ENCODE data around the gene FAM241B. TPM values are rescaled to one million over a fixed set of nuclear protein-coding genes. Genes with fewer than 3 reads are reported as not detected.

The FAM241B gene, protein sequence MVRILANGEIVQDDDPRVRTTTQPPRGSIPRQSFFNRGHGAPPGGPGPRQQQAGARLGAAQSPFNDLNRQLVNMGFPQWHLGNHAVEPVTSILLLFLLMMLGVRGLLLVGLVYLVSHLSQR
- 1 to 10 TPM; 6.3 to 9.6 TPM for total RNA-seq

DNA sequence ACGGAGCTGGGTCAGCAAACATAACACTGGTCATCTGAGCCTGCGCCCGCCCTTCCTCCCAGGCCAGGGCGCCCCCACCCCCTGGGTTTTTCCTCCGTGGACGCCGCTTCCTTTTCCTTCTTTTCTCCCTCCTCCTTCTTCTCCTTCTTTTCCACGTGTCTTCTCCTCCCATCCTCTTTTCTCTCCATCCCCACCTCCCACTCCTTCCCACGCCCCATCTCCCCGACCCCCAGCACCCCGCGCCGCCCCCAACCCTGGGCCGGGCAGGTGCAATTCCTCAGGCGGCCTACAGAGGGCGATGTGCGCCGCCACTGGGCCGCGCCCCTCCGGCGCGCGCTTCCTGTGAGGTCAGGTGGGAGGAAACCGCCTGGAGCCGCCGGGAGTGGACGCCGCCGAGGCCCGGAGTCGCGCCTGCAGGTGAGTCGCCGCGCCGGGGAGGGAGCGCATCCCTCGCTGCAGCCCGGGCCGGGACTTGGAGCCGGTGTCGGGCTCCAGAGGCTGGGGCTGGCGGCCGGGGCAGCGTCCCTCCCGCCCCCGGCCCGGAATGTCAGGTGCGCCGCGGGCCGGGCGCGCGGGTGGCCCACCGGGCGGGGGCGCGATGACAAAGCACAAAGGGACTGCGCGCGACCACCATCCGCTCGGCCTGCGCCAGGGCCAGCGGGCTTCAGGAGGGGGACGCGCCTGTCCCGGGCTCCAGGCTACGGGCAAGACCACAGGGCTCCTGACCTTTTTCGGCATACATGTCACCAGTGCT is at the start of gene FAM241B:
Gene FAM241B, plus strand, starts transcription at position 351 of the 754 bp plus-strand sequence. CDS start 1,497 bp downstream, outside the sequence.
- Mint-ChIP-seq H3K4me1 (peaks cover 16% of the 10 kb centered on the region), H3K36me3 (ENCODE audit: low read depth) (peaks cover 5% of the 10 kb centered on the region), H3K9me3 (ENCODE audit: low read depth) (no peaks in the 10 kb centered on the region), H3K27me3 (no peaks in the 10 kb centered on the region), H3K4me3 (peak within 1 kb of the TSS; percentile 63), H3K27ac (peak within 1 kb of the TSS; percentile 47)
- ChIA-PET CTCF (interaction anchor here (0.6 to 2.5 kb wide), 17 partner anchors 8 to 734 kb away, joined by 3 to 16 read pairs (median 4); no protein-coding TSS in a partner anchor), POLR2A (no interaction called here)
- DNase-seq, result peak; percentile 89
- peak; percentile 95 for ATAC-seq
- intact Hi-C loops (cut with DNase I, micrococcal nuclease), result loop anchor here (1.0 to 5.0 kb wide), 5 partner anchors 121 to 508 kb away; partner anchors contain the start of gene VPS26A (in 1 of the 2)

DNA sequence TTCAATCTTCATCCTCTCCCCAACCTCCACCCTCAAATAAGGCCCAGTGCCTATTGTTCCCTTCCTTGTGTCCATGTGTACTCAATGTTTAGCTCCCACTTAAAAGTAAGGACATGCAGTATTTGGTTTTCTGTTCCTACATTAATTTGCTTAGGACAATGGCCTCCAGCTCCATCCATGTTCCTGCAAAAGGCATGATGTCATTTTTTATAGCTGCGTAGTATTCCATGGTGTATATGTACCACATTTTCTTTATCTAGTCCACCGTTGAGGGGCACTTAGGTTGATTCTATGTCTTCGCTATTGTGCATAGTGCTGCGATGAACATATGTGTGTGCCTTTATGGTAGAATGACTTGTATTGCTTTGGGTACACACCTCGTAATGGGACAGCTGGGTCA is 49.6 kb upstream of the FAM241B start:
- Mint-ChIP-seq H3K36me3 (ENCODE audit: low read depth) (no peaks in the 10 kb centered on the region), H3K4me3 (no peak overlapping the region), H3K27ac (no peak overlapping the region), H3K27me3 (peaks cover 41% of the 10 kb centered on the region), H3K4me1 (no peaks in the 10 kb centered on the region), H3K9me3 (ENCODE audit: low read depth) (no peaks in the 10 kb centered on the region)
- no peak for DNase-seq
- intact Hi-C loops (cut with DNase I, micrococcal nuclease), result no loop called here
- POLR2A ChIA-PET, result interaction anchor here (0.6 kb wide), 1 partner anchor 576 kb away, joined by 3 read pairs; no protein-coding TSS in a partner anchor
- ATAC-seq, result no peak
- CTCF ChIA-PET, result interaction anchor here (0.6 kb wide), 1 partner anchor 15 kb away, joined by 4 read pairs; no protein-coding TSS in a partner anchor

DNA sequence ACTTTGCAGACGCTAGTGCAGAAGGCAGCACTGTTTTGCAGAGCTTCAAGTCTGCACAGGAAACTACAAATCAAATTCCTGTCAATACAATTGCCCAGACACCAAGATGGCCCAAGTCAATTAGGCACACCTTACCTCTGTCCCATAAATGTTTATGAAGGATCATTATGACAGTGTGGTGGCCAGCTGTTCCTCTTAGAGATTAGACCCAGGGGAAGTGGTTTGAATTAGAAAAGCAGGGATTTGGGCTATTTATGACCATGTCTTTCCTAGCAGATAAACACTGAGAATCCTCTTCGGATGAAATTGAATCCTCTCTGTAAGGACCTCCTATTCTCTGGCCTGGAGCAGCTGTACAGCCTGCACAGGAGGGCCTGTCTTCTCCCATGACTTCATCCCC is 46.9 kb upstream of the FAM241B start:
- Mint-ChIP-seq H3K4me3 (no peak overlapping the region), H3K27me3 (peaks cover 23% of the 10 kb centered on the region), H3K4me1 (peaks cover 2% of the 10 kb centered on the region), H3K27ac (no peak overlapping the region), H3K9me3 (ENCODE audit: low read depth) (no peaks in the 10 kb centered on the region), H3K36me3 (ENCODE audit: low read depth) (no peaks in the 10 kb centered on the region)
- POLR2A ChIA-PET, result no interaction called here
- CTCF ChIA-PET, result interaction anchor here (1.0 kb wide), 1 partner anchor 30 kb away, joined by 3 read pairs; no protein-coding TSS in a partner anchor
- no peak for ATAC-seq
- no peak for DNase-seq
- intact Hi-C loops (cut with DNase I, micrococcal nuclease), result no loop called here

DNA sequence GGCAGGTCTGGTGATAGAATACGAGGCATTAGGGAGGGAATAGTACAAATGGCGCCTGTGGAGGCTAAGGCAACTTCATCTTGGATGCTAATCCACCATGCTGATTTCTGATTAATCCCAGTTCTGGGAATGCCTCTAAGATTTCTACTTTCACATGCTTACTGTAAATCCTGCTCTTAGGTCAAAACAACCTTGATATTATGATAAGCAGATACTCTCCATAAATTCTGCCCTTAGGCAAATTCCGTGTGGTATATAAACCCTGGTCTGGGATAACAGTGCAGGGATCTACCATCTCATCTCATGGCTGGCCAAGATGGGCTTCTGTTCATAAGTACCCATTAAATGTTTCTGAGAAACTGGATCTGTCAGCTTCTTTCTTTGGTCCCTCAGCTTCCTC is 45.4 kb upstream of the FAM241B start:
- CTCF ChIA-PET, result no interaction called here
- no peak overlapping the region for H3K27ac Mint-ChIP-seq

DNA sequence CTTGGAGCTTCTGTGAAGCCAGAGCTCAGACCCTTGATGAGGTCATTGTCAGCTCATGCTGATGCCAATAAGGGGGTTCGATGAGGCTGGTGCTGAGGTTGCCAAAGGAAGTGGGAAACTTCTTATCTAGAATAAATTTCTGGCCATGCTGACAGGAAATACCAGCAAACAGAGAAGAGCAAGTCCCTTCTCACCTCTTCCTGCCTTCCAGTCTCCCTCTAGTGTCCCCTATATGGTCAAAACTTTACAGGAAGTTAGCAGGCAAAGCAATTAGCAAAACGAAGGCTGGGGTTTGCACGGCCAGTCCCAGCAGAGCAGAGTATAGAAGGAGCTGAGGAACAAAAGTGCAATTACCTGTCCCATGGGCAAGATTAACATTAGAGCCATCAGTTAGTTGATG is 41.7 kb upstream of the FAM241B start:
- ATAC-seq (no peak), DNase-seq (no peak)
- intact Hi-C loops (cut with DNase I, micrococcal nuclease), result no loop called here
- H3K27ac Mint-ChIP-seq, result no peak overlapping the region
- H3K9me3 Mint-ChIP-seq (ENCODE audit: low read depth), result no peaks in the 10 kb centered on the region
- H3K27me3 Mint-ChIP-seq, result no peaks in the 10 kb centered on the region
- H3K4me1 Mint-ChIP-seq, result peaks cover 10% of the 10 kb centered on the region
- POLR2A ChIA-PET, result no interaction called here
- CTCF ChIA-PET, result interaction anchor here (1.2 to 1.4 kb wide), 2 partner anchors 61 to 123 kb away, joined by 3 to 5 read pairs; no protein-coding TSS in a partner anchor
- no peaks in the 10 kb centered on the region for H3K36me3 Mint-ChIP-seq (ENCODE audit: low read depth)
- no peak overlapping the region for H3K4me3 Mint-ChIP-seq

More for the DNA sequence above, 45.4 kb upstream of the FAM241B start:
- Mint-ChIP-seq H3K36me3 (ENCODE audit: low read depth) (no peaks in the 10 kb centered on the region), H3K4me1 (peaks cover 10% of the 10 kb centered on the region), H3K27me3 (peaks cover 13% of the 10 kb centered on the region), H3K9me3 (ENCODE audit: low read depth) (no peaks in the 10 kb centered on the region), H3K4me3 (no peak overlapping the region)
- no peak for ATAC-seq
- intact Hi-C loops (cut with DNase I, micrococcal nuclease), result no loop called here
- DNase-seq, result no peak
- POLR2A ChIA-PET, result no interaction called here

DNA sequence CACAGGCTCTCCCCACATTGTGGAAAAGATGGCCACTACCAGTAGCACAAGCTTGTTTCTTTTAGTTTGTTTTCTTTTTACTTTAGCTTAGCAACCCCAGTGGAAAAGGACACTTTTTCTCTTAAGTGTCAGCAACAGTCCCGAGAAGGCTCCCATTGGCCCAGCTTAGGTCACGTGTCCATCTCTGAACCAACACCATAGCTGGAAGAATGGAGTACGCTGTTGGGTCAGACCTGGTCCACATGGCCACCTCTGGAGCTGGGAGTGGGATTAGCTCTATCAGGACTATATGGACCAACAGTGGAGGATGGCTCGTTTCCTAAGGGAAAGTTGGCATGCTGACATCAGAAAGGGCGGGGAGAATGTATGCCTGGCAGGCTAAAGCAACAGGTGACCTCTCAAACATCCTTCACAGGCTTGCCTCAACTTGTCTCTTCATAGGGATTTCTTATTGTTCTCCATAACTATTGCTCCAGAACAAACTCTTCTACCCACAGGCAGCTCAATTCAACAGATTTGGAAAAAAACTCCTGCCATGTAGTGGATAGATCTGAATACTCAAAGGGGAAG is 29.2 kb upstream of the FAM241B start:
- Mint-ChIP-seq H3K9me3 (ENCODE audit: low read depth) (no peaks in the 10 kb centered on the region), H3K27ac (no peak overlapping the region), H3K4me1 (no peaks in the 10 kb centered on the region), H3K27me3 (peaks cover 21% of the 10 kb centered on the region), H3K36me3 (ENCODE audit: low read depth) (no peaks in the 10 kb centered on the region), H3K4me3 (no peak overlapping the region)
- no peak for ATAC-seq
- DNase-seq, result no peak
- intact Hi-C loops (cut with DNase I, micrococcal nuclease), result no loop called here
- ChIA-PET CTCF (interaction anchor here (0.9 to 1.0 kb wide), 2 partner anchors 8 to 13 kb away, joined by 3 to 4 read pairs; no protein-coding TSS in a partner anchor), POLR2A (interaction anchor here (0.6 kb wide), 1 partner anchor 458 kb away, joined by 3 read pairs; no protein-coding TSS in a partner anchor)

DNA sequence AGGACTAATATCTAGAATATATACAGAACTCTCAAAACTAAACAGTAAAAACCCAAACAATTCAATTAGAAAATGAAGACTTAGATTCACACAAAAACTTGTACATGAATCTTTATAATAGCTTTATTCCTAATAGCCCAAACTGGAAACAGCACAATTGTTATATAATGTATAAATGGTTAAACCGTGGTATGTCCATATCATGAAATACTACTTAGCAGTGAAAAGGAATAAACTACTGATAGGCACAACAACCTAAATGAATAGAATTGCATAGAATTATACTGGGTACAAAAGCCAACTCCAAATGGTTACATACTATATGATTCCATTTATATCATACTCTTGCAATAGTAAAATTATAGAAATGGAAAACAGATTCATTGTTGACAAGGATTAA is 21.0 kb upstream of the FAM241B start:
- Mint-ChIP-seq H3K36me3 (ENCODE audit: low read depth) (no peaks in the 10 kb centered on the region), H3K27me3 (peaks cover 4% of the 10 kb centered on the region), H3K27ac (no peak overlapping the region), H3K4me3 (no peak overlapping the region), H3K4me1 (no peaks in the 10 kb centered on the region), H3K9me3 (ENCODE audit: low read depth) (peaks cover 7% of the 10 kb centered on the region)
- ATAC-seq (no peak), DNase-seq (no peak)
- intact Hi-C loops (cut with DNase I, micrococcal nuclease), result no loop called here
- POLR2A ChIA-PET, result no interaction called here
- CTCF ChIA-PET, result no interaction called here

DNA sequence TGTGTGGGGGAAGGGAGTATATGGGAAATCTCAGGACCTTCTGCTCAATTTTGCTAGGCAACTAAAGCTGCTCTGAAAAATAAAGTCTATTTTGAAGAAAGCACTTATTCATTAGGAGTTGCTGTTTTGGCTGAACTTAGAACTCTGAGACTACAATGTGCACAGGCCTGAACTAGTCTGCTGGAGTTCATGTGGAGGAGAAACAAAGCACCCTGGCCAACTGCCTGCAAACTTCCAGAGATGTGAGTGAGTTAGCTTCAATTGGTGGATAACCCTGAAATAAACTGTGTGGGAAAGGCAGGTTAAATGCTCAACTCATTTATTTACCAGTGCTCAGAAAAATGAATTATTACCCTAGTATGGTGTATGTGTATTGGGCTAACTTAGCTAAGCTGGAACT is 17.3 kb upstream of the FAM241B start:
- CTCF ChIA-PET, result interaction anchor here (0.9 to 2.6 kb wide), 5 partner anchors 9 to 98 kb away, joined by 4 to 15 read pairs (median 4); no protein-coding TSS in a partner anchor
- DNase-seq (no peak), ATAC-seq (no peak)
- intact Hi-C loops (cut with DNase I, micrococcal nuclease), result no loop called here
- POLR2A ChIA-PET, result no interaction called here
- Mint-ChIP-seq H3K9me3 (ENCODE audit: low read depth) (peaks cover 7% of the 10 kb centered on the region), H3K27ac (no peak overlapping the region), H3K27me3 (no peaks in the 10 kb centered on the region), H3K4me3 (no peak overlapping the region), H3K36me3 (ENCODE audit: low read depth) (no peaks in the 10 kb centered on the region), H3K4me1 (no peaks in the 10 kb centered on the region)

DNA sequence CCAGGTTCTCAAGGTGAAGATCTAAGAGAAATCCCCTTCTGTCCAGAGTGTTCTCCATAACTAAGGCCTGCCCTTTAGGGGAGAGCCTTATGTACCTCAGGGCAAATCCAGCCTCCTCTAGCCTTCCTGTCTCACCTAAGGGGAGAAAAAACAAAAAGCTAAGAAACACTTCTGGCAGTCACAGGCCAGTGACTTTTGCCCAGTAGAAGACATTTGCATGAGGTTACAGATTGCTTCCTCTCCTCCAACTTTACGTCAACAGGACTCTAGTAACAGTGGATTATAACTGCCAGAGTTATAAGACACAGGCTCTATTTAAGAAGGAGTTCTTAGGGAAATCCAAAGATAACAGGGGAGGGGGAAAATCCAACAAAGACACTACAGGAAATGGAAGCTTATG is 15.9 kb upstream of the FAM241B start:
- ChIA-PET POLR2A (no interaction called here), CTCF (interaction anchor here (0.9 to 2.6 kb wide), 5 partner anchors 13 to 99 kb away, joined by 3 to 15 read pairs (median 4); no protein-coding TSS in a partner anchor)
- no peak for DNase-seq
- Mint-ChIP-seq H3K27ac (no peak overlapping the region), H3K36me3 (ENCODE audit: low read depth) (no peaks in the 10 kb centered on the region), H3K4me1 (no peaks in the 10 kb centered on the region), H3K9me3 (ENCODE audit: low read depth) (peaks cover 7% of the 10 kb centered on the region), H3K27me3 (no peaks in the 10 kb centered on the region), H3K4me3 (no peak overlapping the region)
- no peak for ATAC-seq
- intact Hi-C loops (cut with DNase I, micrococcal nuclease), result no loop called here

DNA sequence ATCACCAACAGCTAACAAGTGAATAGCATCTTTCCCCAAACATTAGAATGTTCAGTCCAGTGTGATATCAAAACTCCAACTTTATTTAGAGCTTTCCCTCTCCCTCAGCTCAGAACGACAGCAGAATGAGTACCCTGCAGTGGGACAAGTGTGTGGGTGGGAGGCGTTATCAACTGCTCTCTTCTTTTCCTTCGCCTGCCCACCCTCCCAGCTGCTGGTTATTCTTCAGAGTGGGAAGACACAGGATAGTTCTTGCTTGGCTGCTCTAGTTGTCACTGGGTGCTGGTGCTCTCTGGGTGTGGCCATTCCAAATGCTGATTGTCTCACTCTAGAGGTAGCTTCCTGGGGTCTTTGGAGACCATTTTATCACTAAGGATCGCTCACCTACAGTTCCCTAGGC is 13.7 kb upstream of the FAM241B start:
- Mint-ChIP-seq H3K4me1 (peaks cover 10% of the 10 kb centered on the region), H3K36me3 (ENCODE audit: low read depth) (no peaks in the 10 kb centered on the region), H3K4me3 (no peak overlapping the region), H3K27me3 (no peaks in the 10 kb centered on the region), H3K9me3 (ENCODE audit: low read depth) (no peaks in the 10 kb centered on the region), H3K27ac (no peak overlapping the region)
- CTCF ChIA-PET, result no interaction called here
- POLR2A ChIA-PET, result no interaction called here
- intact Hi-C loops (cut with DNase I, micrococcal nuclease), result no loop called here
- ATAC-seq (no peak), DNase-seq (no peak)

DNA sequence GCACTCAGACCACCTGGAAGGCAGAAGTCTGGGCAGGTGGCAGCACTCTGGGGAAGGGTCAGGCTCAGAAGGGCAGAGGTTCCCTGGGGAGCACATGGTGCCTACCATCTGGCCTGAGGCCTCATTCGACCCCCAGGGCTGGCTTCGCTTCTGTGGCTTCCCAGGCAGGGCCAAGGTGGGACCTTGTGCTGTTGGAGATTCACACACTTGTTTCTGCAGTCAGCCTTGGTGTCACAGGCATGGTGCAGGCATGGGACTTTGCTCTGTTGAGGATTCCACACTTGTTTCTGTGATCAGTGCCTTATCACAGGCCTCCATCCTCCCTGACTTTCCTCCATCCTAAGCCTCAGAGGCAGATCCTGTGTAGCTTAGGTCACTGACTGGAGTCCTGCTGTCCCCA is 11.3 kb upstream of the FAM241B start:
- DNase-seq (no peak), ATAC-seq (no peak)
- Mint-ChIP-seq H3K9me3 (ENCODE audit: low read depth) (peaks cover 5% of the 10 kb centered on the region), H3K27me3 (no peaks in the 10 kb centered on the region), H3K36me3 (ENCODE audit: low read depth) (peaks cover 3% of the 10 kb centered on the region), H3K4me3 (no peak overlapping the region), H3K27ac (no peak overlapping the region), H3K4me1 (peaks cover 17% of the 10 kb centered on the region)
- ChIA-PET POLR2A (no interaction called here), CTCF (interaction anchor here (0.7 to 1.3 kb wide), 2 partner anchors 10 to 91 kb away, joined by 3 to 5 read pairs; no protein-coding TSS in a partner anchor)
- intact Hi-C loops (cut with DNase I, micrococcal nuclease), result no loop called here

Measured in activated CD4-positive, alpha-beta T cell treated with anti-CD3 and anti-CD28 coated beads for 36 hours (primary cell).